Ectodermal cell (in vitro differentiated cells): ENCODE measurements around the gene ADAP1.

ENCODE experiments used
- H3K27ac ChIP-seq: 2 replicates; pipeline ENCODE4 v1.7.0; 2013; ENCODE audit warnings: mild to moderate bottlenecking, low read depth, low read length; ENCODE audit not compliant: insufficient read depth, poor library complexity, severe bottlenecking
- H3K27me3 ChIP-seq: 2 replicates; pipeline ENCODE4 v1.7.0; 2013; ENCODE audit warnings: mild to moderate bottlenecking, low read length; ENCODE audit not compliant: insufficient read depth, control insufficient read depth, poor library complexity, severe bottlenecking
- H3K36me3 ChIP-seq: one replicate; pipeline ENCODE4 v1.7.0; 2013; ENCODE audit warnings: low read length; ENCODE audit not compliant: control insufficient read depth, insufficient read depth
- H3K4me1 ChIP-seq: one replicate; pipeline ENCODE4 v1.7.0; 2013; ENCODE audit warnings: low read length; ENCODE audit not compliant: control insufficient read depth, insufficient read depth
- H3K4me3 ChIP-seq: 2 replicates; pipeline ENCODE4 v1.7.0; 2013; ENCODE audit warnings: low read depth, low read length, control low read depth; ENCODE audit not compliant: insufficient read depth
- H3K9me3 ChIP-seq: 2 replicates; pipeline ENCODE4 v1.7.0; 2013; ENCODE audit warnings: mild to moderate bottlenecking, low read length, moderate library complexity; ENCODE audit not compliant: control insufficient read depth
- WGBS, 2 experiments: methylation state at CpG; one replicate each; pipeline ENCODE4 v1.1.7; 2013; ENCODE audit warnings: missing lambda C conversion rate in 2 of 2; 5-methylcytosine and 5-hydroxymethylcytosine counted together

ADAP1 gene

GRCh38 chr7:855686-856369 is 98.7 kb downstream of the ADAP1 start:
- H3K27ac ChIP-seq = no peak overlapping the region
- WGBS, 2 experiments = 94 to 96% methylated on average over 29 of the region's 29 CpGs
- peaks cover 48% of the 10 kb centered on the region for H3K36me3 ChIP-seq
- no peak overlapping the region for H3K4me3 ChIP-seq
- no peaks in the 10 kb centered on the region for H3K4me1 ChIP-seq
- H3K9me3 ChIP-seq = no peaks in the 10 kb centered on the region
- H3K27me3 ChIP-seq = no peaks in the 10 kb centered on the region

DNA sequence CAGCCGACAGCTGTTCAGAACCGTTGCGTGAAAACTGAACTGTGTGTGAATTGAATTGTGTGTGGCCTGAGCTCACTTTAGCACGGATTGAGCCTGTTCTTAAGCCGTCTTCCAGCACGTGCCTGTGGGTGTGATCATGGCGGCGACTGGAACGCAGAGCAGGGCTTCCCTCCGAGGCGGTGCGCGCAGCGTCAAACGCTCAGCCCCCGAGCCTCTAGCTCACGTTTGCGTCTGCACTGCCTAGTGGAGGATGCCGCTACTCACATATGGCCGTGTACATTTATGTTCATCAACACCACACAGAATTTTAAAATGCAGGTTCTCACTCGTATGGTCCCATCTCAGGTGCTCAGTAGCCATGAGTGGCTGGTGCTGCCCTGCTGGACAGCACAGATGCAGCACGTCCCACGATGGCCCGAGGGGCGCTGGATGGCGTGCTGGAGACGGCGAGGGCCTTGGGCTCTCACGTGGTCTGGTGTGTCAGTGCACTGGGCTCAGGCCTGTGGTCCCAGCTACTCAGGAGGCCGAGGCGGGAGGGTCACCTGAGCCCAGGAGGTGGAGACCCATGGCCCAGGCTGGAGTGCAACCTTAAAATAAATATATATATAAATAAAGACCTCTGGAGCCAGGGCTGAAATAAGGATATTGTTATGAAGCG is 100.2 kb downstream of the ADAP1 start:
- Histone ChIP-seq H3K4me1 (no peaks in the 10 kb centered on the region), H3K27me3 (no peaks in the 10 kb centered on the region), H3K9me3 (no peaks in the 10 kb centered on the region), H3K4me3 (no peak overlapping the region), H3K36me3 (peaks cover 34% of the 10 kb centered on the region), H3K27ac (no peak overlapping the region)
- 93 to 96% methylated on average over 32 of the region's 32 CpGs for WGBS, 2 experiments

DNA sequence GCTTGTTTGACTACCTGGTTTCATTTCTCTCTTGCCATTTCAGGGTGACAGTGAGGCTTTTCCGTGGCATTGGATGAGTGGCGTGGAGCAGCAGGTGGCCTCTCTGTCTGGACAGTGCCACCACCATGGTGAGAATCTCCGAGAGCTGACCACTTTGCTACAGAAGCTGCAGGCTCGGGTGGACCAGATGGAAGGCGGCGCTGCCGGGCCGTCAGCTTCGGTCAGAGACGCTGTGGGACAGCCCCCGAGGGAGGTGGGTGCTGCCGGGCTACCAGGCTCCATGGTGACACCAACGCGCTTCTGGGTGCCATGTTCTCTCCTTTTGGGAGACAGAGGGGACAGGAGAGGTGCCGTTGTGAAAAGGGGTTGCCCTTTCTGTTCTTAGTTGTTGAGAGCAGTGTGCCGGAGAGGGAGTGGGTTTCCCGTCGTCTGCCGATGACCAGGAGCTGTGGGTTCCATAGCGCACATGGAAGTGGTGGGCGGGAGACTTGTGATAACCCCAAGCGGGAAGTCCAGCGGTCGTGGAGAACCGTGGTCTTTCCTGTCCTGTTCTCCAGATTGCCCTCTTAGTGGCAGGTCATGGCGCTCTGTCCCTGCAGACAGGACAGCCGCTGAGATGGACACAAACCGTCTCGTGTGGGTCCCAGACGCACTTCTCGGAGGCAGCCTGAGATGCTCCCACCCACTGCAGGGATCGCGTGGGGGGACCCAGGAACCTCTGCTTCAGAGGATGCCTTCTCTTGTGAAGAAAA is 100.9 kb downstream of the ADAP1 start:
- no peak overlapping the region for H3K4me3 ChIP-seq
- H3K27ac ChIP-seq = no peak overlapping the region
- no peaks in the 10 kb centered on the region for H3K4me1 ChIP-seq
- WGBS, 2 experiments = 91 to 92% methylated on average over 33 of the region's 33 CpGs
- H3K36me3 ChIP-seq = peaks cover 32% of the 10 kb centered on the region
- H3K9me3 ChIP-seq = no peaks in the 10 kb centered on the region
- no peaks in the 10 kb centered on the region for H3K27me3 ChIP-seq

- H3K27ac ChIP-seq = no peak overlapping the region
- H3K36me3 ChIP-seq = peaks cover 26% of the 10 kb centered on the region
- H3K4me1 ChIP-seq = no peaks in the 10 kb centered on the region
- no peaks in the 10 kb centered on the region for H3K27me3 ChIP-seq
- H3K9me3 ChIP-seq = no peaks in the 10 kb centered on the region
- 91% methylated on average over 14 of the region's 14 CpGs for WGBS, 2 experiments
- no peak overlapping the region for H3K4me3 ChIP-seq
These were observed 103.3 kb downstream of the ADAP1 start for GRCh38 chr7:851204-851603.

- Histone ChIP-seq H3K27ac (no peak overlapping the region), H3K4me3 (no peak overlapping the region), H3K4me1 (no peaks in the 10 kb centered on the region), H3K36me3 (peaks cover 26% of the 10 kb centered on the region), H3K27me3 (no peaks in the 10 kb centered on the region), H3K9me3 (no peaks in the 10 kb centered on the region)
- WGBS, 2 experiments = 97 to 98% methylated on average over 19 of the region's 19 CpGs
These were observed 104.7 kb downstream of the ADAP1 start for GRCh38 chr7:849781-850180.

DNA sequence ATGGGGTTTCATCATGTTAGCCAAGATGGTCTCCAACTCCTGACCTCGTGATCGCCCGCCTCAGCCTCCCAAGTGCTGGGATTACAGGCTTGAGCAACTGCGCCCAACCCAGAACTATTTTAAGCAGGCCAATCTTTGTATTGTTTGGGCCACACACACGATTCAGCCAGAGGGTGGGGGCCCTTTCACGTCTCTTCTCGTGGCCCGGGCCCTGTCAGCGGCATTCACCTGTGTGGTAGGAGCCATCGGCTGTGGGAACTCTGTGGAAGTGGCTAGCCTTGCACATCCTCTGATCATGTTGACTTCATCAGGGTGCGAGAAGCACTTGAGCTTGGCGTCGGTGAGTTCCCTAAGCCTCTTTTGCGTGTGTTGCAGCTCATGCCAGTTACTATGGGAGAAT is 105.3 kb downstream of the ADAP1 start:
- H3K36me3 ChIP-seq = peaks cover 20% of the 10 kb centered on the region
- H3K27me3 ChIP-seq = no peaks in the 10 kb centered on the region
- H3K4me3 ChIP-seq = no peak overlapping the region
- no peaks in the 10 kb centered on the region for H3K4me1 ChIP-seq
- 92 to 94% methylated on average over 14 of the region's 14 CpGs for WGBS, 2 experiments
- no peaks in the 10 kb centered on the region for H3K9me3 ChIP-seq
- H3K27ac ChIP-seq = no peak overlapping the region
